ENCODE results near the gene MRPS25.

MRPS25 gene

GRCh38 chr3:15083252-15083651, 18.1 kb upstream of the MRPS25 start:
- no peak overlapping the region for H3K27ac ChIP-seq (ENCODE audit: extremely low read depth, low read depth, low read length)
- ChIA-PET POLR2A (no interaction called here), CTCF (no interaction called here)
- no peaks in the 10 kb centered on the region for H3K9me3 ChIP-seq (ENCODE audit: control insufficient read depth, insufficient read depth, low read depth, low read length)
- peaks cover 64 to 95% of the 10 kb centered on the region in 2 experiments for H3K36me3 ChIP-seq (ENCODE audit: control insufficient read depth in 2 of 2, insufficient read depth in 1 of 2, low read length in 2 of 2)
- H3K4me3 ChIP-seq (ENCODE audit: low read depth, low read length): no peak overlapping the region
- H3K4me1 ChIP-seq (ENCODE audit: control insufficient read depth, insufficient read depth, low read length): no peaks in the 10 kb centered on the region
- TF ChIP-seq TCF7L2 (IDR thresholded peaks at IDR 0.05; ENCODE audit: borderline replicate concordance, low read depth, low read length) (no peak), SCRT1 (tag by site-specific recombination; IDR thresholded peaks at IDR 0.05; ENCODE audit: borderline replicate concordance) (no peak), ZBTB48 (tag by site-specific recombination; IDR thresholded peaks at IDR 0.05) (no peak), KLF9 (tag by site-specific recombination; IDR thresholded peaks at IDR 0.05; ENCODE audit: low read depth) (no peak), ZBTB26 (tag by site-specific recombination; optimal IDR thresholded peaks at IDR 0.05) (no peak), YY2 (tag by site-specific recombination; IDR thresholded peaks at IDR 0.05) (no peak), ZNF560 (tag by site-specific recombination; IDR thresholded peaks at IDR 0.05; ENCODE audit: borderline replicate concordance) (no peak), ZNF626 (tag by site-specific recombination; IDR thresholded peaks at IDR 0.05) (no peak), ZNF670 (tag by site-specific recombination; IDR thresholded peaks at IDR 0.05; ENCODE audit: low read depth) (no peak), ZNF600 (tag by site-specific recombination; IDR thresholded peaks at IDR 0.05) (no peak), ZNF324 (tag by site-specific recombination; IDR thresholded peaks at IDR 0.05) (no peak)
- TF ChIP-seq, protein P1, sequence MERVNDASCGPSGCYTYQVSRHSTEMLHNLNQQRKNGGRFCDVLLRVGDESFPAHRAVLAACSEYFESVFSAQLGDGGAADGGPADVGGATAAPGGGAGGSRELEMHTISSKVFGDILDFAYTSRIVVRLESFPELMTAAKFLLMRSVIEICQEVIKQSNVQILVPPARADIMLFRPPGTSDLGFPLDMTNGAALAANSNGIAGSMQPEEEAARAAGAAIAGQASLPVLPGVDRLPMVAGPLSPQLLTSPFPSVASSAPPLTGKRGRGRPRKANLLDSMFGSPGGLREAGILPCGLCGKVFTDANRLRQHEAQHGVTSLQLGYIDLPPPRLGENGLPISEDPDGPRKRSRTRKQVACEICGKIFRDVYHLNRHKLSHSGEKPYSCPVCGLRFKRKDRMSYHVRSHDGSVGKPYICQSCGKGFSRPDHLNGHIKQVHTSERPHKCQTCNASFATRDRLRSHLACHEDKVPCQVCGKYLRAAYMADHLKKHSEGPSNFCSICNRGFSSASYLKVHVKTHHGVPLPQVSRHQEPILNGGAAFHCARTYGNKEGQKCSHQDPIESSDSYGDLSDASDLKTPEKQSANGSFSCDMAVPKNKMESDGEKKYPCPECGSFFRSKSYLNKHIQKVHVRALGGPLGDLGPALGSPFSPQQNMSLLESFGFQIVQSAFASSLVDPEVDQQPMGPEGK (tag by site-specific recombination; IDR thresholded peaks at IDR 0.05): no peak
- TF ChIP-seq, protein P2, sequence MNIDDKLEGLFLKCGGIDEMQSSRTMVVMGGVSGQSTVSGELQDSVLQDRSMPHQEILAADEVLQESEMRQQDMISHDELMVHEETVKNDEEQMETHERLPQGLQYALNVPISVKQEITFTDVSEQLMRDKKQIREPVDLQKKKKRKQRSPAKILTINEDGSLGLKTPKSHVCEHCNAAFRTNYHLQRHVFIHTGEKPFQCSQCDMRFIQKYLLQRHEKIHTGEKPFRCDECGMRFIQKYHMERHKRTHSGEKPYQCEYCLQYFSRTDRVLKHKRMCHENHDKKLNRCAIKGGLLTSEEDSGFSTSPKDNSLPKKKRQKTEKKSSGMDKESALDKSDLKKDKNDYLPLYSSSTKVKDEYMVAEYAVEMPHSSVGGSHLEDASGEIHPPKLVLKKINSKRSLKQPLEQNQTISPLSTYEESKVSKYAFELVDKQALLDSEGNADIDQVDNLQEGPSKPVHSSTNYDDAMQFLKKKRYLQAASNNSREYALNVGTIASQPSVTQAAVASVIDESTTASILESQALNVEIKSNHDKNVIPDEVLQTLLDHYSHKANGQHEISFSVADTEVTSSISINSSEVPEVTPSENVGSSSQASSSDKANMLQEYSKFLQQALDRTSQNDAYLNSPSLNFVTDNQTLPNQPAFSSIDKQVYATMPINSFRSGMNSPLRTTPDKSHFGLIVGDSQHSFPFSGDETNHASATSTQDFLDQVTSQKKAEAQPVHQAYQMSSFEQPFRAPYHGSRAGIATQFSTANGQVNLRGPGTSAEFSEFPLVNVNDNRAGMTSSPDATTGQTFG (tag by site-specific recombination; IDR thresholded peaks at IDR 0.05; ENCODE audit: borderline replicate concordance): no peak
- TF ChIP-seq, protein P3, sequence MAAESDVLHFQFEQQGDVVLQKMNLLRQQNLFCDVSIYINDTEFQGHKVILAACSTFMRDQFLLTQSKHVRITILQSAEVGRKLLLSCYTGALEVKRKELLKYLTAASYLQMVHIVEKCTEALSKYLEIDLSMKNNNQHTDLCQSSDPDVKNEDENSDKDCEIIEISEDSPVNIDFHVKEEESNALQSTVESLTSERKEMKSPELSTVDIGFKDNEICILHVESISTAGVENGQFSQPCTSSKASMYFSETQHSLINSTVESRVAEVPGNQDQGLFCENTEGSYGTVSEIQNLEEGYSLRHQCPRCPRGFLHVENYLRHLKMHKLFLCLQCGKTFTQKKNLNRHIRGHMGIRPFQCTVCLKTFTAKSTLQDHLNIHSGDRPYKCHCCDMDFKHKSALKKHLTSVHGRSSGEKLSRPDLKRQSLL (tag by site-specific recombination; IDR thresholded peaks at IDR 0.05): no peak

DNA sequence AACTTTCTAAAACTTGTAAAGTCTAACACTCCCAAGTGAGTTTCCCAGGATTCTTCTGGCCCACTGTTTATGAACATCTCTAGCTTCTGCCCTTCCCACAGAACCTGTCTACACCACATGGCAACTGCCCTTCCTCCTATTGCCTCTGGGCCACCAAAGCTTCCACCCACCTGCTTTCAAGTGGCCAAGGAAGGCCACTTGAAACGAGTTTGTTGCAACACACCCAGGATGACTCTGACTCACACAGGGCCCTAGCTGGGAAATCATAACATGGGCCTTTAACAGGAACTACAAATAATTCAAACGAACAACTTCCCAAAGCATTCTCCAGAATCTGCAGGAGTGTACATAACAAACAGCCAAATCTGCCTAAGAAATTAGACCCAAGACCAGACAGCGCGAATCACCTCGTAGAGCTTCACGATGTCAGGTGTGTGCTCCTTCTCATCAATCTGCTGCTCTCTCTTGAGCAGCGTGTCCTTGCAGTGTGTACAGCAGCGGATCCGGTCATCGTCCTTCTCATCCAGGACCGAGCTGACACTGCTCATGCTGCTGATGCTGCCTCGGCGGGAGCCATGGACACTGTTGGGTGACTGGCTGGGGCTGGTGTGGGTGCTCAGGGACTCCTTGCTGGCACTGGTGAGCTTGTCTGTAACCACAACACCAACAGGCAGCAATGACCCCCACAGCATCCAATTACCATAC, 17.0 kb upstream of the MRPS25 start:
- TF ChIP-seq ZNF157 (tag by site-specific recombination; IDR thresholded peaks at IDR 0.05) (no peak), ZNF155 (tag by site-specific recombination; IDR thresholded peaks at IDR 0.05) (no peak), PRDM4 (tag by site-specific recombination; IDR thresholded peaks at IDR 0.05) (no peak), EGR2 (tag by site-specific recombination; IDR thresholded peaks at IDR 0.05; ENCODE audit: low read depth) (no peak)
- TF ChIP-seq, protein P4, sequence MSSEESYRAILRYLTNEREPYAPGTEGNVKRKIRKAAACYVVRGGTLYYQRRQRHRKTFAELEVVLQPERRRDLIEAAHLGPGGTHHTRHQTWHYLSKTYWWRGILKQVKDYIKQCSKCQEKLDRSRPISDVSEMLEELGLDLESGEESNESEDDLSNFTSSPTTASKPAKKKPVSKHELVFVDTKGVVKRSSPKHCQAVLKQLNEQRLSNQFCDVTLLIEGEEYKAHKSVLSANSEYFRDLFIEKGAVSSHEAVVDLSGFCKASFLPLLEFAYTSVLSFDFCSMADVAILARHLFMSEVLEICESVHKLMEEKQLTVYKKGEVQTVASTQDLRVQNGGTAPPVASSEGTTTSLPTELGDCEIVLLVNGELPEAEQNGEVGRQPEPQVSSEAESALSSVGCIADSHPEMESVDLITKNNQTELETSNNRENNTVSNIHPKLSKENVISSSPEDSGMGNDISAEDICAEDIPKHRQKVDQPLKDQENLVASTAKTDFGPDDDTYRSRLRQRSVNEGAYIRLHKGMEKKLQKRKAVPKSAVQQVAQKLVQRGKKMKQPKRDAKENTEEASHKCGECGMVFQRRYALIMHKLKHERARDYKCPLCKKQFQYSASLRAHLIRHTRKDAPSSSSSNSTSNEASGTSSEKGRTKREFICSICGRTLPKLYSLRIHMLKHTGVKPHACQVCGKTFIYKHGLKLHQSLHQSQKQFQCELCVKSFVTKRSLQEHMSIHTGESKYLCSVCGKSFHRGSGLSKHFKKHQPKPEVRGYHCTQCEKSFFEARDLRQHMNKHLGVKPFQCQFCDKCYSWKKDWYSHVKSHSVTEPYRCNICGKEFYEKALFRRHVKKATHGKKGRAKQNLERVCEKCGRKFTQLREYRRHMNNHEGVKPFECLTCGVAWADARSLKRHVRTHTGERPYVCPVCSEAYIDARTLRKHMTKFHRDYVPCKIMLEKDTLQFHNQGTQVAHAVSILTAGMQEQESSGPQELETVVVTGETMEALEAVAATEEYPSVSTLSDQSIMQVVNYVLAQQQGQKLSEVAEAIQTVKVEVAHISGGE (tag by site-specific recombination; conservative IDR thresholded peaks at IDR 0.05; ENCODE audit: low read depth): no peak
- CTCF ChIA-PET: interaction anchor here (0.6 to 1.3 kb wide), 3 partner anchors 26 to 986 kb away, joined by 3 read pairs; no protein-coding TSS in a partner anchor
- Histone ChIP-seq H3K4me1 (ENCODE audit: control insufficient read depth, insufficient read depth, low read length) (no peaks in the 10 kb centered on the region), H3K36me3 (ENCODE audit: control insufficient read depth in 2 of 2, insufficient read depth in 1 of 2, low read length in 2 of 2) (peaks cover 58 to 97% of the 10 kb centered on the region in 2 experiments), H3K4me3 (ENCODE audit: low read depth, low read length) (no peak overlapping the region), H3K27ac (ENCODE audit: extremely low read depth, low read depth, low read length) (no peak overlapping the region), H3K9me3 (ENCODE audit: control insufficient read depth, insufficient read depth, low read depth, low read length) (no peaks in the 10 kb centered on the region)
- POLR2A ChIA-PET: no interaction called here

Measured in HEK293 (cell line).